Fibroblast of lung (primary cell): ENCODE data around the gene MAGEA2B. TPM values are rescaled to one million over a fixed set of nuclear protein-coding genes. Genes with fewer than 3 reads are reported as not detected.
"Not testable (repeated sequence)": the region's sequence is repeated elsewhere in the genome, so short reads cannot be mapped to it uniquely, and the experiment has no call there.

ENCODE experiments used
- DNase-seq, 2 donors: peaks; one replicate each; pipeline versions ENCODE4 v3.0.0 to v3.0.0-alpha.2; 2010; ENCODE audit warnings: low read depth in 2 of 2
- H2AFZ ChIP-seq: 2 replicates; pipeline ENCODE4 v1.5.1; 2012; ENCODE audit warnings: low read length, control low read depth, inconsistent platforms
- H3K27ac ChIP-seq: 2 replicates; pipeline ENCODE4 v1.5.1; 2011; ENCODE audit warnings: low read length, control low read depth; ENCODE audit not compliant: insufficient read depth
- H3K27me3 ChIP-seq: 2 replicates; pipeline ENCODE4 v1.5.1; 2011; ENCODE audit warnings: mild to moderate bottlenecking, low read length; ENCODE audit not compliant: control insufficient read depth, insufficient read depth
- H3K36me3 ChIP-seq: 2 replicates; pipeline ENCODE4 v1.5.1; 2011; ENCODE audit warnings: low read length; ENCODE audit not compliant: control insufficient read depth, insufficient read depth
- H3K4me1 ChIP-seq: 2 replicates; pipeline ENCODE4 v1.5.1; 2011; ENCODE audit warnings: low read length; ENCODE audit not compliant: control insufficient read depth, insufficient read depth; ENCODE audit errors: extremely low read depth
- H3K4me2 ChIP-seq: 2 replicates; pipeline ENCODE4 v1.5.1; 2011; ENCODE audit warnings: low read length, control low read depth; ENCODE audit not compliant: insufficient read depth; ENCODE audit errors: extremely low read depth
- H3K4me3 ChIP-seq, 4 experiments: fragments of 200-600 bp in 1 of 4; sonication (generic) in 1 of 4; replicated peaks in 1 of 4; 2 replicates each; pipeline ENCODE4 v1.5.1; 2011 to 2016; ENCODE audit warnings: low read length in 4 of 4, low read depth in 3 of 4, mild to moderate bottlenecking in 3 of 4, control low read depth in 2 of 4, inconsistent platforms in 1 of 4, mixed read lengths in 1 of 4; ENCODE audit not compliant: insufficient read depth in 1 of 4; ENCODE audit errors: control extremely low read depth in 1 of 4
- H3K79me2 ChIP-seq: 2 replicates; pipeline ENCODE4 v1.5.1; 2012; ENCODE audit warnings: mild to moderate bottlenecking, low read length, inconsistent platforms; ENCODE audit not compliant: control insufficient read depth, insufficient read depth
- H3K9ac ChIP-seq: 2 replicates; pipeline ENCODE4 v1.5.1; 2011; ENCODE audit warnings: mild to moderate bottlenecking, low read length, control low read depth; ENCODE audit not compliant: insufficient read depth
- H3K9me3 ChIP-seq: 2 replicates; pipeline ENCODE4 v1.5.1; 2012; ENCODE audit warnings: low read depth, low read length; ENCODE audit not compliant: control insufficient read depth, insufficient read depth
- H4K20me1 ChIP-seq: 2 replicates; pipeline ENCODE4 v1.5.1; 2011; ENCODE audit warnings: low read length; ENCODE audit not compliant: control insufficient read depth, insufficient read depth; ENCODE audit errors: extremely low read depth
- CTCF ChIP-seq, 2 donors: IDR thresholded peaks in 1 of 2; conservative IDR thresholded peaks in 1 of 2; 1 replicate in 1 of 2; 2 replicates in 1 of 2; pipeline ENCODE4 v1.5.1; 2011 to 2012; ENCODE audit warnings: low read length in 2 of 2, control low read depth in 1 of 2, inconsistent platforms in 1 of 2, low read depth in 1 of 2, mild to moderate bottlenecking in 1 of 2
- EZH2 ChIP-seq: IDR thresholded peaks from 2 replicates; pipeline ENCODE4 v1.5.1; 2012; ENCODE audit warnings: low read length, control low read depth, mild to moderate bottlenecking; ENCODE audit errors: missing control alignments
- polyA minus RNA-seq: library from RNA; depleted of rRNA, polyadenylated mRNA; stranded (reverse); fragments of >200 nt; gene quantifications from 2 replicates; pipeline ENCODE4 v1.2.3, GENCODE V29; 2011; ENCODE audit warnings: low replicate concordance
- polyA plus RNA-seq, 2 donors: library from polyadenylated mRNA; depleted of rRNA in 1 of 2; stranded (reverse) in 1 of 2; unstranded in 1 of 2; fragments of >200 nt; gene quantifications; 2 replicates each; pipeline ENCODE4 v1.2.1, GENCODE V29; 2011 to 2012; ENCODE audit warnings: missing spikeins in 1 of 2
- total RNA-seq: library from RNA; depleted of rRNA; stranded (reverse); fragments of >200 nt; gene quantifications from 2 replicates; pipeline ENCODE4 v1.2.1, GENCODE V29; 2014

Gene MAGEA2B
- total RNA-seq = not detected in 2 replicates
- not detected in 2 replicates for polyA plus RNA-seq
- not detected in 2 replicates for polyA plus RNA-seq (2012)
- not detected in 2 replicates for polyA minus RNA-seq

GRCh38 chrX:152713815-152714787 lies at the start of gene MAGEA2B:
MAGEA2B (plus strand) TSS chrX:152714628; CDS start chrX:152717107, 2,479 bp downstream.
- H3K36me3 ChIP-seq, H3K4me3 ChIP-seq, DNase-seq, H3K27me3 ChIP-seq, H3K4me1 ChIP-seq, H2AFZ ChIP-seq, H3K9ac ChIP-seq, H3K9me3 ChIP-seq, H3K79me2 ChIP-seq, H3K27ac ChIP-seq, H4K20me1 ChIP-seq, H3K4me2 ChIP-seq: not testable (repeated sequence)

- TF ChIP-seq EZH2 = no peak
- no peak for TF ChIP-seq CTCF (conservative IDR thresholded peaks at IDR 0.05 in 1 of 2, IDR thresholded peaks at IDR 0.05 in 1 of 2; ENCODE audit: low read depth in 1 of 2, low read length in 2 of 2)
- H3K27ac ChIP-seq = no peak overlapping the region
- no peaks in the 10 kb centered on the region for H3K79me2 ChIP-seq
- H4K20me1 ChIP-seq = no peaks in the 10 kb centered on the region
- H3K4me2 ChIP-seq = no peak overlapping the region
- no peaks in the 10 kb centered on the region for H3K4me1 ChIP-seq
- no peaks in the 10 kb centered on the region for H3K27me3 ChIP-seq
- no peaks in the 10 kb centered on the region for H3K36me3 ChIP-seq
- no peak overlapping the region for H2AFZ ChIP-seq
- H3K4me3 ChIP-seq = no peak overlapping the region
- no peaks in the 10 kb centered on the region for H3K9me3 ChIP-seq
- no peak overlapping the region for H3K9ac ChIP-seq
- DNase-seq = no peak
These were observed 40.3 kb upstream of the MAGEA2B start for GRCh38 chrX:152674135-152674534.

GRCh38 chrX:152674652-152675051 lies 39.8 kb upstream of the MAGEA2B start:
- H3K36me3 ChIP-seq, DNase-seq, H3K27me3 ChIP-seq, H3K9ac ChIP-seq, H4K20me1 ChIP-seq, H3K79me2 ChIP-seq, H3K9me3 ChIP-seq, H3K27ac ChIP-seq, H3K4me3 ChIP-seq, H3K4me1 ChIP-seq, H3K4me2 ChIP-seq, H2AFZ ChIP-seq: not testable (repeated sequence)

GRCh38 chrX:152681012-152681411 lies 33.4 kb upstream of the MAGEA2B start:
- not testable (repeated sequence) for H3K4me3 ChIP-seq, H3K9me3 ChIP-seq, H3K79me2 ChIP-seq, H3K4me2 ChIP-seq, H3K27me3 ChIP-seq, H2AFZ ChIP-seq, H3K9ac ChIP-seq, H3K36me3 ChIP-seq, H3K4me1 ChIP-seq, DNase-seq, H4K20me1 ChIP-seq, H3K27ac ChIP-seq

GRCh38 chrX:152697952-152698931 lies 16.2 kb upstream of the MAGEA2B start, which contains the start of gene MAGEA3:
MAGEA3 (plus strand) TSS chrX:152698794; CDS start chrX:152700833, 2,039 bp downstream.
- not testable (repeated sequence) for H3K4me2 ChIP-seq, H3K4me3 ChIP-seq, H3K79me2 ChIP-seq, H2AFZ ChIP-seq, H3K36me3 ChIP-seq, H4K20me1 ChIP-seq, H3K9ac ChIP-seq, H3K27me3 ChIP-seq, H3K27ac ChIP-seq, DNase-seq, H3K4me1 ChIP-seq, H3K9me3 ChIP-seq
